Transverse colon (tissue), 4 donors: ENCODE measurements around the gene EDN2.

Source experiments
- EP300 ChIP-seq: sonication (generic); formaldehyde crosslinking; IDR thresholded peaks from one replicate; pipeline ENCODE4 v1.6.1; 2017; ENCODE audit warnings: antibody characterized with exemption, low read depth
- POLR2A ChIP-seq: fragments of 450-650 bp; IDR thresholded peaks from one replicate; pipeline ENCODE4 v1.6.1; 2016; ENCODE audit warnings: antibody characterized with exemption, mild to moderate bottlenecking, moderate library complexity
- POLR2AphosphoS5 ChIP-seq, 3 donors: sonication (generic); formaldehyde crosslinking; IDR thresholded peaks; one replicate each; pipeline ENCODE4 v1.6.1; 2016; ENCODE audit warnings: antibody characterized with exemption in 3 of 3
- TF ChIP-seq, protein P1 (sequence below), 5 experiments: fragments of 200-600 bp in 3 of 5; fragments of 450-650 bp in 2 of 5; sonication (generic) in 3 of 5; IDR thresholded peaks; 1 replicate in 2 of 5; 2 replicates in 3 of 5; pipeline ENCODE4 v1.5.1; 2016 to 2017; ENCODE audit warnings: antibody characterized with exemption in 5 of 5, inconsistent platforms in 3 of 5, mild to moderate bottlenecking in 2 of 5, moderate library complexity in 1 of 5

DNA sequence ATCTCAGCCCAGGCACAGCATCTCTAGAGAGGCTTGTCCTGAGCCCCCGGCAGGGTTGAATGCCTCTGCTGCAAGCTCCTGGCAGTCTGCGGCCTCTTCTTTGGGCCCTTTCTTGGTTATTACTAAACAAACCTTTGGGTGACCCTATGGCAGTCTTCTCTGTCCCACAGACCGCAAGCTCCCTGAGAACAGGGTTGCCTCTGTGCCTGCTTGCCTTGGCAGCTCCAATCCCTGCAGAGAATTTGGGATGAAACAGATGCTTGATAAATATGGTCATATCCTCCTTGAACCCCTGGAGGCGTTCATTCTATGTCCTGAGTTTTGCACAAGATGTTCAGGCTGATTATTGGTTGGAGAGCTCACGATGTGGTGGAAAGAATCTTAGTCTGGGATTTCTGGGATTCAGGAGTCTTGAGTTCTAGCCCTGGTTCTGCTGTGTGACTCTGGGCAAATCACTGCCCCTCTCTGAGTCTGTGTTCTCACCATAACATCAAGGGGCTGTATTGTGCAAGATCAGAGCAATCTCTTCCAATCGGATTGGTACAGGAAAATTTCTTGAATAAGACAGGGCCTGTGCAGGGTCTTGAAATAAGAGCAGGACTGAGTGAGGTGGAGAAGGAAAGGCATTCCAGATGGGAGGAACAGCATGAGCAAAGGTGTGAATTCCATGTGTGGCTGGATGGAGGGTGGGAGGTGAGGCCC is 49.6 kb downstream of the EDN2 start:
- TF ChIP-seq, protein P1, sequence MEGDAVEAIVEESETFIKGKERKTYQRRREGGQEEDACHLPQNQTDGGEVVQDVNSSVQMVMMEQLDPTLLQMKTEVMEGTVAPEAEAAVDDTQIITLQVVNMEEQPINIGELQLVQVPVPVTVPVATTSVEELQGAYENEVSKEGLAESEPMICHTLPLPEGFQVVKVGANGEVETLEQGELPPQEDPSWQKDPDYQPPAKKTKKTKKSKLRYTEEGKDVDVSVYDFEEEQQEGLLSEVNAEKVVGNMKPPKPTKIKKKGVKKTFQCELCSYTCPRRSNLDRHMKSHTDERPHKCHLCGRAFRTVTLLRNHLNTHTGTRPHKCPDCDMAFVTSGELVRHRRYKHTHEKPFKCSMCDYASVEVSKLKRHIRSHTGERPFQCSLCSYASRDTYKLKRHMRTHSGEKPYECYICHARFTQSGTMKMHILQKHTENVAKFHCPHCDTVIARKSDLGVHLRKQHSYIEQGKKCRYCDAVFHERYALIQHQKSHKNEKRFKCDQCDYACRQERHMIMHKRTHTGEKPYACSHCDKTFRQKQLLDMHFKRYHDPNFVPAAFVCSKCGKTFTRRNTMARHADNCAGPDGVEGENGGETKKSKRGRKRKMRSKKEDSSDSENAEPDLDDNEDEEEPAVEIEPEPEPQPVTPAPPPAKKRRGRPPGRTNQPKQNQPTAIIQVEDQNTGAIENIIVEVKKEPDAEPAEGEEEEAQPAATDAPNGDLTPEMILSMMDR (IDR thresholded peaks at IDR 0.05), result no peak
- TF ChIP-seq POLR2A (no peak), POLR2AphosphoS5 (IDR thresholded peaks at IDR 0.05) (no peak), EP300 (no peak)
